Measurements from ENCODE around the gene GRIA3. TPM values are rescaled to one million over a fixed set of nuclear protein-coding genes. Genes with fewer than 3 reads are reported as not detected.

Gene GRIA3
- total and polyA plus RNA-seq, 5 donors from 2014 or later: not detected

DNA sequence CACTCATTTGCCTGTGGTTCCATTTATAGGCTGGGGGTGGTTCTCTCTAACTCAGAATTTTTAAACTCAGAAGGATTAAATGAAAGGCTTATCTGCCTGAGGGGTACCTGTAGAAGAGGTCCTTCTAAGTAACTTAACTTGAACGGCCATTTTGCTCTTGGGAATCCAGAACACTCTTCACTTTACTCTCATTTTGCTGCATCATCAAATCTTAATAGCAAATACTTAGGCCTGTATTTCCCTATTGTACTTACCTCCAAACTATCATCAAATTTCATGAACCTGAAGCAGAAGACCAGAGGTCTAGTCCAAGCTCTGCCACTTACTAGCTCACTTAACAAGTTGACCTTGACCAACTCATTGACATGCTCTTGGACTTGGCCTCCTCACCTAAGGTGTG is 70.4 kb downstream of the GRIA3 start:
- no peak for ATAC-seq (ENCODE audit: low read depth in 2 of 2)
- H3K27me3 Mint-ChIP-seq: no peaks in the 10 kb centered on the region
- Histone ChIP-seq H3K4me3 (ENCODE audit: low read depth, low read length) (no peak overlapping the region), H3K9me3 (ENCODE audit: control insufficient read depth in 2 of 2, low read length in 2 of 2) (no peaks in the 10 kb centered on the region), H3K4me1 (ENCODE audit: control insufficient read depth, insufficient read depth, low read length, poor library complexity, severe bottlenecking) (no peaks in the 10 kb centered on the region), H3K36me3 (ENCODE audit: control insufficient read depth, insufficient read depth, low read length) (no peaks in the 10 kb centered on the region), H3K27me3 (ENCODE audit: control insufficient read depth, insufficient read depth, low read length) (no peaks in the 10 kb centered on the region), H3K27ac (ENCODE audit: insufficient read depth, low read length, poor library complexity, severe bottlenecking) (no peak overlapping the region)
- H3K4me3 Mint-ChIP-seq: no peak overlapping the region
- no peak for DNase-seq
- no peak overlapping the region for H3K27ac Mint-ChIP-seq
- H3K36me3 Mint-ChIP-seq: no peaks in the 10 kb centered on the region
- H3K9me3 Mint-ChIP-seq: peaks cover 0 to 4% (median 1%) of the 10 kb centered on the region in 7 donors
- no peaks in the 10 kb centered on the region for H3K4me1 Mint-ChIP-seq

DNA sequence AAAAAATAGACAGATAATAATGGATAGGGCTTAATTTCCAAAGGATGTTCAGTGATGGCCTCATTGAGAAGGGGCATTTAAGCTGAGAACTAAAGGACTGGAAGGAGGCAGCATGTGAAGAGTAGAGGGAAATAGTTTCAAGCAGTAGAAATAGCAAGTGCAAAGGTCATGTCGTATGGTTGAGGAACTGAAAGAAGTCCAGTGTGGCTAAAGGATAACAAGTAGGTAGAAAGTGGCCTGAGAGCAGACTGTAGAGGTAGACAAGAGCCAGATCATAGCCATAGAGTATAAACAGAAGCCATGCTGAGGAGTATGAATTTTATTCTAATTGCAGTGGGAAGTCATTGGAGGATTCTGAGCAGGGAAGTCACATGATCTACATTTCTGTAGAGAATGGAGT is 72.3 kb downstream of the GRIA3 start:
- peaks cover 0 to 4% (median 1%) of the 10 kb centered on the region in 7 donors for H3K9me3 Mint-ChIP-seq
- no peak overlapping the region for H3K27ac ChIP-seq (ENCODE audit: insufficient read depth, low read length, poor library complexity, severe bottlenecking)
- H3K36me3 ChIP-seq (ENCODE audit: control insufficient read depth, insufficient read depth, low read length): no peaks in the 10 kb centered on the region
- H3K4me1 ChIP-seq (ENCODE audit: control insufficient read depth, insufficient read depth, low read length, poor library complexity, severe bottlenecking): no peaks in the 10 kb centered on the region
- H3K27ac Mint-ChIP-seq: no peak overlapping the region
- no peak for ATAC-seq (ENCODE audit: low read depth in 2 of 2)
- H3K27me3 Mint-ChIP-seq: no peaks in the 10 kb centered on the region
- no peak for DNase-seq
- H3K9me3 ChIP-seq (ENCODE audit: control insufficient read depth in 2 of 2, low read length in 2 of 2): no peaks in the 10 kb centered on the region
- H3K27me3 ChIP-seq (ENCODE audit: control insufficient read depth, insufficient read depth, low read length): no peaks in the 10 kb centered on the region
- no peaks in the 10 kb centered on the region for H3K4me1 Mint-ChIP-seq
- H3K4me3 ChIP-seq (ENCODE audit: low read depth, low read length): no peak overlapping the region
- H3K4me3 Mint-ChIP-seq: no peak overlapping the region
- no peaks in the 10 kb centered on the region for H3K36me3 Mint-ChIP-seq

DNA sequence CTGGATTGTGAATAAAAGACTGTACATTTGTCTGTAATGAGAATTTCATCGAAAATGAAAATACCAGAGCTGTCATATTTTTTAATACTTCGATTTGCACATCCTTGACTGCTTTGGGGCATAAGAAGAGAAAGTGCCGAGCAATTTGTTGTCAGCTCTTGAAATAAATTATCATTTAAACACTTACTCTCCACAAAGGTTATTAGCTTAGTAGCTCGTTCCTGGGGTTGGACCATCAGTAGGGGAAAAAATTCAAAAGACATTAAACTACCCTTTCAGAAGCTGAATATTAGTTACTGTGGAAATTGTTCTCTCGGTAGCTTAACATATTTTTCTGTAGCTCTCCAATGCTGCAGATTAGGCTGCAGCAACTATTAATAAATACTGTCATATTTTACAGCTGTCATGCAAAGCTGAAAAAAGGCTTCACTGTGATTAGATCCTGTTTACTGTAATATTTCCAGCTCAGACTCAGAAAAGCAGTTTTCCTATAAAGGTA is 76.9 kb downstream of the GRIA3 start:
- H3K27ac ChIP-seq (ENCODE audit: insufficient read depth, low read length, poor library complexity, severe bottlenecking): no peak overlapping the region
- no peaks in the 10 kb centered on the region for H3K27me3 ChIP-seq (ENCODE audit: control insufficient read depth, insufficient read depth, low read length)
- Mint-ChIP-seq H3K9me3 (peaks cover 0 to 4% (median 1%) of the 10 kb centered on the region in 7 donors), H3K4me1 (no peaks in the 10 kb centered on the region), H3K4me3 (no peak overlapping the region), H3K27me3 (no peaks in the 10 kb centered on the region), H3K27ac (no peak overlapping the region), H3K36me3 (no peaks in the 10 kb centered on the region)
- no peaks in the 10 kb centered on the region for H3K4me1 ChIP-seq (ENCODE audit: control insufficient read depth, insufficient read depth, low read length, poor library complexity, severe bottlenecking)
- no peaks in the 10 kb centered on the region for H3K36me3 ChIP-seq (ENCODE audit: control insufficient read depth, insufficient read depth, low read length)
- ATAC-seq (ENCODE audit: low read depth in 2 of 2) (no peak), DNase-seq (no peak)
- H3K9me3 ChIP-seq (ENCODE audit: control insufficient read depth in 2 of 2, low read length in 2 of 2): no peaks in the 10 kb centered on the region
- no peak overlapping the region for H3K4me3 ChIP-seq (ENCODE audit: low read depth, low read length)

DNA sequence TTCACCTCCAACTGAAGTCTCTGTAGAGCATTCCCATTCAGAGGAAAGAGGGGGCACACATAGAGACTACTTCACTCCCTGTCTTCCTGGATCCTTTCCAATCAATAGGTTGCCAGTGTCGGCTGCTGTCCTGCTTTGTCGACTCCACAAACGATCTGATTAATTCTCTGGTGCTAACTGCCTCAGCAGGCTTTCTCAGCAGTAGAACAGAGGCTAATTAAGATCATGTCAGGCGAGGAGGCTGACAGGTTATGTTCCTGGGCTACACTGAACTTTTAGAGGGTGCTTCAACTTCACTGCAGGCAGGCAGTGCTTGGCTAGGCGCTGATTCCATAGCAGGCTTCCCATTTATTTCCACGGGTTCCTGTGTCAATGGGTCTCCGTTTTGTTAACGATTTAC is 79.2 kb downstream of the GRIA3 start:
- Histone ChIP-seq H3K36me3 (ENCODE audit: control insufficient read depth, insufficient read depth, low read length) (no peaks in the 10 kb centered on the region), H3K27ac (ENCODE audit: insufficient read depth, low read length, poor library complexity, severe bottlenecking) (no peak overlapping the region), H3K27me3 (ENCODE audit: control insufficient read depth, insufficient read depth, low read length) (no peaks in the 10 kb centered on the region), H3K4me1 (ENCODE audit: control insufficient read depth, insufficient read depth, low read length, poor library complexity, severe bottlenecking) (no peaks in the 10 kb centered on the region), H3K9me3 (ENCODE audit: control insufficient read depth in 2 of 2, low read length in 2 of 2) (no peaks in the 10 kb centered on the region), H3K4me3 (ENCODE audit: low read depth, low read length) (no peak overlapping the region)
- no peaks in the 10 kb centered on the region for H3K4me1 Mint-ChIP-seq
- no peaks in the 10 kb centered on the region for H3K36me3 Mint-ChIP-seq
- no peak overlapping the region for H3K4me3 Mint-ChIP-seq
- peaks cover 0 to 3% (median 0%) of the 10 kb centered on the region in 7 donors for H3K9me3 Mint-ChIP-seq
- H3K27me3 Mint-ChIP-seq: no peaks in the 10 kb centered on the region
- no peak for ATAC-seq (ENCODE audit: low read depth in 2 of 2)
- no peak overlapping the region for H3K27ac Mint-ChIP-seq
- no peak for DNase-seq

DNA sequence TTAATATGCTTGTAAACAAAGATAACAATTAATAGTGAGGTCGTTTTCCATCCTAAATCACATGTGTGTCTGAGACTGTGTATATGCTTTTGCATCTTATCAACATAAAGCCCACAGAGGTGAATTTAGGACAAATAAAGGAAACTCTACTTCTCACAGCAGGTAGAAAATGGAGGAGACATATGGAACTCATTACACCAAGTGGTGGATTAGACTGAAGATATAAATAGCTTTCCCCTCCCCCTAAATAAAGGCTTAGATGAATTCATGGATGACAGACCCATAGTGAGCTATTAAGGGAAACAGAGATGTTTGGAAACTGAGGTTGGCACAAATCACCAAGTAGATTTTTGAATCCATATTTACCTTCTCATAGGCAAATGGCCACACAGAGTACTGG is 79.7 kb downstream of the GRIA3 start:
- no peak overlapping the region for H3K27ac ChIP-seq (ENCODE audit: insufficient read depth, low read length, poor library complexity, severe bottlenecking)
- Mint-ChIP-seq H3K27ac (no peak overlapping the region), H3K36me3 (no peaks in the 10 kb centered on the region), H3K4me3 (no peak overlapping the region), H3K4me1 (no peaks in the 10 kb centered on the region), H3K27me3 (no peaks in the 10 kb centered on the region), H3K9me3 (peaks cover 0 to 3% (median 0%) of the 10 kb centered on the region in 7 donors)
- DNase-seq: no peak
- no peak overlapping the region for H3K4me3 ChIP-seq (ENCODE audit: low read depth, low read length)
- no peaks in the 10 kb centered on the region for H3K27me3 ChIP-seq (ENCODE audit: control insufficient read depth, insufficient read depth, low read length)
- no peaks in the 10 kb centered on the region for H3K4me1 ChIP-seq (ENCODE audit: control insufficient read depth, insufficient read depth, low read length, poor library complexity, severe bottlenecking)
- no peaks in the 10 kb centered on the region for H3K9me3 ChIP-seq (ENCODE audit: control insufficient read depth in 2 of 2, low read length in 2 of 2)
- H3K36me3 ChIP-seq (ENCODE audit: control insufficient read depth, insufficient read depth, low read length): no peaks in the 10 kb centered on the region
- ATAC-seq (ENCODE audit: low read depth in 2 of 2): no peak

DNA sequence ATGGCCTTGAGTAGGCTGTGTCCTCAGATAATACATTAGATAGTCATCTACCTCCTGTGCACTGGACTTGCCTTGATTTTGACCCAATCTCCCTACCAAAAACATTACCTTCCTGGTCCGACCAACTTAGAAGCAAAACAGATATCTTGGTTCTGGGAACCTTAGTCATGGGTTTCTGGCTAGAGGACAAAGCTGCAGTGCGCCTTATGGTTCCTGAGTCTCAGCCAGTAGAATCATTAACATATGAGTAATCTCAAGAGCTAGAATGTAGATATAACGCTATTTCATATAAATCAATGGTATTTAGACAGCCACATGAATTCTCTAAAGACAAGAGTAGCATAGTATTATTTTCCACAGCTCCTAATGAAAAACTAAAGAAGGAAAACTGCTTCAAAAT is 83.1 kb downstream of the GRIA3 start:
- Mint-ChIP-seq H3K27me3 (no peaks in the 10 kb centered on the region), H3K27ac (no peak overlapping the region)
- ATAC-seq (ENCODE audit: low read depth in 2 of 2): no peak

DNA sequence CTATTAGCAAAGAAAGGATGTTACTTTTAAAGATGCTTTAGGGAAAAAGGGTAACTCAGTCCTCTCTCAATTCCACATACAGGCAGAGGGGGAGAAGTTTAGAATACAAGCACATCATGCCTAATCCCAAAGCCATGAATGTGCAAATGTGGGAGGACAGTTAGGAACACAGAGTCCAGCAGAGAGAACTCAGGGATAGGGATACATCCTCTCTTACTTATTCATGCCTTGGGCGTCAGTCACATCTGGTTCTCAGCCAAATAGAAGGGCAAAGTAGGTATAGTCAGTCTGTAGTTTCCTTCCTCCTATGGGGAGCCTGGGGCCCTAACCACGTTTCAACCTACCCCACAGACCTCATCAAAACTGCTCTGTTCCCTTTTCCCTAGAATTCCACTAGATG is 87.8 kb downstream of the GRIA3 start:
- no peaks in the 10 kb centered on the region for H3K4me1 Mint-ChIP-seq
- H3K27ac ChIP-seq (ENCODE audit: insufficient read depth, low read length, poor library complexity, severe bottlenecking): no peak overlapping the region

More for the DNA sequence above, 83.1 kb downstream of the GRIA3 start:
- H3K36me3 ChIP-seq (ENCODE audit: control insufficient read depth, insufficient read depth, low read length): no peaks in the 10 kb centered on the region
- Mint-ChIP-seq H3K36me3 (no peaks in the 10 kb centered on the region), H3K4me1 (no peaks in the 10 kb centered on the region), H3K9me3 (peaks cover 0 to 3% (median 0%) of the 10 kb centered on the region in 7 donors), H3K4me3 (no peak overlapping the region)
- no peaks in the 10 kb centered on the region for H3K4me1 ChIP-seq (ENCODE audit: control insufficient read depth, insufficient read depth, low read length, poor library complexity, severe bottlenecking)
- no peak for DNase-seq
- no peaks in the 10 kb centered on the region for H3K9me3 ChIP-seq (ENCODE audit: control insufficient read depth in 2 of 2, low read length in 2 of 2)
- no peak overlapping the region for H3K27ac ChIP-seq (ENCODE audit: insufficient read depth, low read length, poor library complexity, severe bottlenecking)
- H3K27me3 ChIP-seq (ENCODE audit: control insufficient read depth, insufficient read depth, low read length): no peaks in the 10 kb centered on the region
- H3K4me3 ChIP-seq (ENCODE audit: low read depth, low read length): no peak overlapping the region

DNA sequence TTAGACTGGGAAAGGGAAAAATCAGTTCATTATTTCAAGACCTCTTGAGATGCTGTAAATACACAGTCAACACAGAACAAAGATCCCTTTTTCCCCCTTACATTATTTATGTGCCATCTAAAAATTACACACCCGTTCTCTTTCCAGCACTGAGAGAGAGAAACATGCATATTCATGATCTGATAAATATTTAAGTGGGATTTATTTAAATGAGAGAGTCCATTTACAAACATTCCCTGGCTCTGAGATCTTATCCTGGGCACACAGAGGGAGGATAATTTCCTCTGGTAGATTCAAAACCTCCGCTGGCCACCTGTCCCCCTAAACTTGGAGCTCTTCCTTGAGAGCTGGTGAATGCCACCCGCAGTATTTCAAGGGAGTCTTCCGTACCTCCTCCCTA is 88.6 kb downstream of the GRIA3 start:
- ATAC-seq (ENCODE audit: low read depth in 2 of 2) (no peak), DNase-seq (no peak)
- Histone ChIP-seq H3K4me3 (ENCODE audit: low read depth, low read length) (no peak overlapping the region), H3K27ac (ENCODE audit: insufficient read depth, low read length, poor library complexity, severe bottlenecking) (no peak overlapping the region), H3K27me3 (ENCODE audit: control insufficient read depth, insufficient read depth, low read length) (no peaks in the 10 kb centered on the region), H3K4me1 (ENCODE audit: control insufficient read depth, insufficient read depth, low read length, poor library complexity, severe bottlenecking) (no peaks in the 10 kb centered on the region), H3K9me3 (ENCODE audit: control insufficient read depth in 2 of 2, low read length in 2 of 2) (no peaks in the 10 kb centered on the region), H3K36me3 (ENCODE audit: control insufficient read depth, insufficient read depth, low read length) (no peaks in the 10 kb centered on the region)
- Mint-ChIP-seq H3K4me1 (no peaks in the 10 kb centered on the region), H3K4me3 (no peak overlapping the region), H3K36me3 (no peaks in the 10 kb centered on the region), H3K27me3 (no peaks in the 10 kb centered on the region), H3K27ac (no peak overlapping the region), H3K9me3 (no peaks in the 10 kb centered on the region)

More for the DNA sequence above, 87.8 kb downstream of the GRIA3 start:
- ATAC-seq (ENCODE audit: low read depth in 2 of 2): no peak
- Histone ChIP-seq H3K9me3 (ENCODE audit: control insufficient read depth in 2 of 2, low read length in 2 of 2) (no peaks in the 10 kb centered on the region), H3K4me1 (ENCODE audit: control insufficient read depth, insufficient read depth, low read length, poor library complexity, severe bottlenecking) (no peaks in the 10 kb centered on the region), H3K36me3 (ENCODE audit: control insufficient read depth, insufficient read depth, low read length) (no peaks in the 10 kb centered on the region), H3K27me3 (ENCODE audit: control insufficient read depth, insufficient read depth, low read length) (no peaks in the 10 kb centered on the region), H3K4me3 (ENCODE audit: low read depth, low read length) (no peak overlapping the region)
- Mint-ChIP-seq H3K27me3 (no peaks in the 10 kb centered on the region), H3K27ac (no peak overlapping the region), H3K36me3 (no peaks in the 10 kb centered on the region), H3K9me3 (no peaks in the 10 kb centered on the region), H3K4me3 (peak overlapping the region in 1 of 4 donors; percentile 69)
- no peak for DNase-seq

Data from CD4-positive, CD25-positive, alpha-beta regulatory T cell (primary cell).